ENCODE results near the gene TBC1D16.
"Not testable (repeated sequence)": the region's sequence is repeated elsewhere in the genome, so short reads cannot be mapped to it uniquely, and the experiment has no call there.

DNA sequence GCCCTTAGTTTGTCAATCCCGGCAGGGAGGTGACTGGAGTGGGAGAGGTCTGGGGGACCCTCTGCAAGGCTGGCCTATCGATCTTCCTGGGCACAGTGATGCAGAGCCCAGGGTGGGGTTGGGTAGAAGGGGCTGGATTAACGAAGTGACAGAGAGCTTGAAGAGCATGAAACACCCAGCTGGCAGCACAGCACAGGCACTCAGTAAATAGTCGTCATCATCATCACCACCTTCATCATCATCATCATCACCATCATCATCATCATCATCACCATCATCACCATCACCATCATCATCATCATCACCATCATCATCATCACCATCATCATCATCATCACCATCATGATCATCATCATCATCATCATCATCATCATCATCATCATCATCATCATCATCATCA lies 142.2 kb downstream of the TBC1D16 start:
- TF ChIP-seq, protein P1, sequence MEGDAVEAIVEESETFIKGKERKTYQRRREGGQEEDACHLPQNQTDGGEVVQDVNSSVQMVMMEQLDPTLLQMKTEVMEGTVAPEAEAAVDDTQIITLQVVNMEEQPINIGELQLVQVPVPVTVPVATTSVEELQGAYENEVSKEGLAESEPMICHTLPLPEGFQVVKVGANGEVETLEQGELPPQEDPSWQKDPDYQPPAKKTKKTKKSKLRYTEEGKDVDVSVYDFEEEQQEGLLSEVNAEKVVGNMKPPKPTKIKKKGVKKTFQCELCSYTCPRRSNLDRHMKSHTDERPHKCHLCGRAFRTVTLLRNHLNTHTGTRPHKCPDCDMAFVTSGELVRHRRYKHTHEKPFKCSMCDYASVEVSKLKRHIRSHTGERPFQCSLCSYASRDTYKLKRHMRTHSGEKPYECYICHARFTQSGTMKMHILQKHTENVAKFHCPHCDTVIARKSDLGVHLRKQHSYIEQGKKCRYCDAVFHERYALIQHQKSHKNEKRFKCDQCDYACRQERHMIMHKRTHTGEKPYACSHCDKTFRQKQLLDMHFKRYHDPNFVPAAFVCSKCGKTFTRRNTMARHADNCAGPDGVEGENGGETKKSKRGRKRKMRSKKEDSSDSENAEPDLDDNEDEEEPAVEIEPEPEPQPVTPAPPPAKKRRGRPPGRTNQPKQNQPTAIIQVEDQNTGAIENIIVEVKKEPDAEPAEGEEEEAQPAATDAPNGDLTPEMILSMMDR (IDR thresholded peaks at IDR 0.05), result not testable (repeated sequence)
- TF ChIP-seq EZH2phosphoT487, EZH2 (IDR thresholded peaks at IDR 0.05): not testable (repeated sequence)
